WTC11 (cell line): ENCODE measurements around the gene NBEA. TPM values are rescaled to one million over a fixed set of nuclear protein-coding genes. Genes with fewer than 3 reads are reported as not detected.

Experiments used
- ATAC-seq: fragments of 200-7000 bp; cut with Tn5 transposase; 2 replicates; pipeline ENCODE4 v1.10.0; 2021; ENCODE audit warnings: mild to moderate bottlenecking, moderate library complexity
- CTCF ChIA-PET: fragments of 300-600 bp; sonication (Branson Sonifier 250); formaldehyde crosslinking; loops from one replicate; lab custom pipeline; 2021; ENCODE audit warnings: antibody characterized with exemption; lab: Charles Lee
- POLR2A ChIA-PET: fragments of 350-600 bp; sonication (Branson Sonifier 250); formaldehyde crosslinking; loops from one replicate; lab custom pipeline; 2021; ENCODE audit warnings: antibody characterized with exemption; lab: Charles Lee
- DNase-seq: peaks from one replicate; pipeline ENCODE4 v3.0.0; 2021; ENCODE audit warnings: low spot score
- H3K27ac Mint-ChIP-seq: 2 replicates; pipeline ENCODE4 v1.8.0; 2021; ENCODE audit warnings: mixed read lengths
- H3K27me3 Mint-ChIP-seq: 2 replicates; pipeline ENCODE4 v1.8.0; 2021; ENCODE audit warnings: low read depth, mild to moderate bottlenecking, moderate library complexity, mixed read lengths
- H3K36me3 Mint-ChIP-seq: 2 replicates; pipeline ENCODE4 v1.8.0; 2021; ENCODE audit warnings: mixed read lengths
- H3K4me1 Mint-ChIP-seq: 2 replicates; pipeline ENCODE4 v1.8.0; 2022; ENCODE audit warnings: mixed read lengths
- H3K4me3 Mint-ChIP-seq: 2 replicates; pipeline ENCODE4 v1.8.0; 2021; ENCODE audit warnings: mild to moderate bottlenecking, moderate library complexity, mixed read lengths
- H3K9me3 Mint-ChIP-seq: 2 replicates; pipeline ENCODE4 v1.8.0; 2021; ENCODE audit warnings: mixed read lengths
- ARID4B ChIP-seq: sonication (generic); formaldehyde crosslinking; IDR thresholded peaks from 2 replicates; pipeline ENCODE4 v1.8.0; 2023; ENCODE audit warnings: missing genetic modification reagents, mild to moderate bottlenecking, borderline replicate concordance
- ATF2 ChIP-seq: sonication (generic); formaldehyde crosslinking; IDR thresholded peaks from 2 replicates; pipeline ENCODE4 v1.8.1; 2022; ENCODE audit warnings: low read depth, missing genetic modification reagents, borderline replicate concordance
- CDX4 ChIP-seq: fragments of 250-450 bp; sonication (Bioruptor Pico); IDR thresholded peaks from 2 replicates; pipeline ENCODE4 v1.9.0; 2021; ENCODE audit warnings: moderate library complexity, mild to moderate bottlenecking, inconsistent platforms, borderline replicate concordance
- GABPB1 ChIP-seq: sonication (generic); formaldehyde crosslinking; IDR thresholded peaks from 2 replicates; pipeline ENCODE4 v1.8.1; 2023; ENCODE audit warnings: mild to moderate bottlenecking, missing genetic modification reagents
- GTF2I ChIP-seq: fragments of 250-450 bp; sonication (Bioruptor Pico); conservative IDR thresholded peaks from 2 replicates; pipeline ENCODE4 v1.4.0; 2021; ENCODE audit warnings: mild to moderate bottlenecking
- IRF2 ChIP-seq: sonication (generic); formaldehyde crosslinking; IDR thresholded peaks from 2 replicates; pipeline ENCODE4 v1.8.0; 2022; ENCODE audit warnings: low read depth, missing genetic modification reagents, borderline replicate concordance
- MXD4 ChIP-seq: fragments of 250-450 bp; sonication (Bioruptor Pico); IDR thresholded peaks from 2 replicates; pipeline ENCODE4 v1.8.0; 2021; ENCODE audit warnings: mild to moderate bottlenecking, moderate library complexity, borderline replicate concordance
- RORB ChIP-seq: fragments of 250-450 bp; sonication (Bioruptor Pico); IDR thresholded peaks from 2 replicates; pipeline ENCODE4 v1.9.0; 2021; ENCODE audit warnings: mild to moderate bottlenecking
- ZNF219 ChIP-seq: sonication (generic); formaldehyde crosslinking; IDR thresholded peaks from 2 replicates; pipeline ENCODE4 v1.8.0; 2023; ENCODE audit warnings: missing genetic modification reagents, mild to moderate bottlenecking, borderline replicate concordance
- ZNF396 ChIP-seq: fragments of 250-450 bp; sonication (Bioruptor Pico); IDR thresholded peaks from 2 replicates; pipeline ENCODE4 v1.8.0; 2021; ENCODE audit warnings: mild to moderate bottlenecking, moderate library complexity, borderline replicate concordance
- total RNA-seq: library from RNA; stranded (reverse); gene quantifications from 3 replicates; pipeline ENCODE4 v1.2.3, GENCODE V29; 2021
- TF ChIP-seq, protein P1 (sequence below): sonication (generic); formaldehyde crosslinking; IDR thresholded peaks from 2 replicates; pipeline ENCODE4 v1.8.0; 2023; ENCODE audit warnings: mild to moderate bottlenecking, missing genetic modification reagents
- TF ChIP-seq, protein P2 (sequence below): sonication (generic); formaldehyde crosslinking; IDR thresholded peaks from 2 replicates; pipeline ENCODE4 v1.8.0; 2022; ENCODE audit warnings: mild to moderate bottlenecking, missing genetic modification reagents
- TF ChIP-seq, protein P3 (sequence below): sonication (generic); formaldehyde crosslinking; IDR thresholded peaks from 2 replicates; pipeline ENCODE4 v1.8.1; 2022; ENCODE audit warnings: missing genetic modification reagents, borderline replicate concordance

NBEA gene
- total RNA-seq, 1 experiment from 2014 or later = 20.9 TPM

DNA sequence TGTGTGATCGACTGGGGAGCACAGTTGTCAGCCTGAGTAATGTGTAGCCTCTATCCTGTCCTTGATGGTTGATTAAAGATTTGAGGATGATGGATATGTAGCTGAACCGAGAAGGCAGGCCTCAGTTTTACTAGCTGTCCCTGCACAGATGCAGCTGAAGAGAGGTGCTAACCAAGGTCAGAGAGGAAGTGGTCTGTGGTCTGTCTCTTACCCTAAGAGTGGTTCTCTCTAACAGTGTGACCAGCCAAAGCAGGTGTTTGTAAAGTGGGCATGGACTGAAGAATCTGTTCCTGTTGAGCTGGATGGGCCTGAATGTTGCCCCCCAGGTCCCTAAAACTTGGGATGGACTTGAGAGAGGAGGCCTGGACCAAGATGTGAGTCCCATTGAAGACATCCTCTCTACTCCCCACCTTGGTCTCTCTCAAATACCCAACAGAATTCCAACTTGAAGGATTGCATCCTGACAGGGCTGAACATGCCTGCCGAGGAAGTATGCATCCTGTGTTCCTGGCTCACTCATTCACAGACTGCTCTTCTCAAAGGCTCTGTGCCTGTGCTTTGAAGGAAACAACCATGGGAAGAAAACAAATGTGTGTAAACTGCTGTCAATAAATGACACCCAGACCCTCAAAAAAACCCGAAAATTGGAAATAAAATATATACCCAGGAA is 310.6 kb downstream of the NBEA start (continued):
- TF ChIP-seq, protein P1, sequence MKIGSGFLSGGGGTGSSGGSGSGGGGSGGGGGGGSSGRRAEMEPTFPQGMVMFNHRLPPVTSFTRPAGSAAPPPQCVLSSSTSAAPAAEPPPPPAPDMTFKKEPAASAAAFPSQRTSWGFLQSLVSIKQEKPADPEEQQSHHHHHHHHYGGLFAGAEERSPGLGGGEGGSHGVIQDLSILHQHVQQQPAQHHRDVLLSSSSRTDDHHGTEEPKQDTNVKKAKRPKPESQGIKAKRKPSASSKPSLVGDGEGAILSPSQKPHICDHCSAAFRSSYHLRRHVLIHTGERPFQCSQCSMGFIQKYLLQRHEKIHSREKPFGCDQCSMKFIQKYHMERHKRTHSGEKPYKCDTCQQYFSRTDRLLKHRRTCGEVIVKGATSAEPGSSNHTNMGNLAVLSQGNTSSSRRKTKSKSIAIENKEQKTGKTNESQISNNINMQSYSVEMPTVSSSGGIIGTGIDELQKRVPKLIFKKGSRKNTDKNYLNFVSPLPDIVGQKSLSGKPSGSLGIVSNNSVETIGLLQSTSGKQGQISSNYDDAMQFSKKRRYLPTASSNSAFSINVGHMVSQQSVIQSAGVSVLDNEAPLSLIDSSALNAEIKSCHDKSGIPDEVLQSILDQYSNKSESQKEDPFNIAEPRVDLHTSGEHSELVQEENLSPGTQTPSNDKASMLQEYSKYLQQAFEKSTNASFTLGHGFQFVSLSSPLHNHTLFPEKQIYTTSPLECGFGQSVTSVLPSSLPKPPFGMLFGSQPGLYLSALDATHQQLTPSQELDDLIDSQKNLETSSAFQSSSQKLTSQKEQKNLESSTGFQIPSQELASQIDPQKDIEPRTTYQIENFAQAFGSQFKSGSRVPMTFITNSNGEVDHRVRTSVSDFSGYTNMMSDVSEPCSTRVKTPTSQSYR (CRISPR knock-in tag) = no peak
- no peak for TF ChIP-seq ATF2
- TF ChIP-seq MXD4 (CRISPR knock-in tag) = no peak
- TF ChIP-seq, all 79 proteins: peak for 0

DNA sequence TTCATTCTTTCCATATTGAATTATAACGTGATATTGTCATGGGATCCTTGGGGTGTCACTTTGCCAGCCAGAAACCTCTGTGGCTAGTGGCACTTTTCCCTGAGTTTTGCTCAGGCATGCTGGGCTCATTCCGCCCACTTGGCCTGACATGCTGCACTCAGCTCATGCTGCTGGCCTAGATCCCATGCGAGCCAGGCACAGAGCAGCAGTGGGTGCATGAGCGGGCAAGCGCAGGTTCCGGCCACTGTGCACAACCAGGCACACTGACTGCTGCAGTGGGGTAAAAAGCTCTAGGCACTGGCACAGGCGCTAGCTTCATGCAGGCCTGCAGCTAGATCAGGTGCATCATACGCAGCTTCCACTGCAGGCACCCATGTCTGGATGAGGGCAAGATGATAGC is 313.2 kb downstream of the NBEA start:
- no peak for ATAC-seq
- Mint-ChIP-seq H3K27ac (no peak overlapping the region), H3K36me3 (peaks cover 19% of the 10 kb centered on the region)
- no peak for TF ChIP-seq ZNF396
- TF ChIP-seq RORB (CRISPR knock-in tag) = no peak
- no peak for TF ChIP-seq ARID4B (CRISPR knock-in tag)
- TF ChIP-seq, protein P2, sequence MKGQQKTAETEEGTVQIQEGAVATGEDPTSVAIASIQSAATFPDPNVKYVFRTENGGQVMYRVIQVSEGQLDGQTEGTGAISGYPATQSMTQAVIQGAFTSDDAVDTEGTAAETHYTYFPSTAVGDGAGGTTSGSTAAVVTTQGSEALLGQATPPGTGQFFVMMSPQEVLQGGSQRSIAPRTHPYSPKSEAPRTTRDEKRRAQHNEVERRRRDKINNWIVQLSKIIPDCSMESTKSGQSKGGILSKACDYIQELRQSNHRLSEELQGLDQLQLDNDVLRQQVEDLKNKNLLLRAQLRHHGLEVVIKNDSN (CRISPR knock-in tag) = no peak
- TF ChIP-seq, all 79 proteins: peak for 0
- Mint-ChIP-seq H3K9me3 (peaks cover 9% of the 10 kb centered on the region; the same call in 1 of the 2 replicates), H3K4me1 (no peaks in the 10 kb centered on the region), H3K4me3 (no peak overlapping the region), H3K27me3 (no peaks in the 10 kb centered on the region)
- ChIA-PET POLR2A (no interaction called here), CTCF (no interaction called here)
- DNase-seq = no peak

DNA sequence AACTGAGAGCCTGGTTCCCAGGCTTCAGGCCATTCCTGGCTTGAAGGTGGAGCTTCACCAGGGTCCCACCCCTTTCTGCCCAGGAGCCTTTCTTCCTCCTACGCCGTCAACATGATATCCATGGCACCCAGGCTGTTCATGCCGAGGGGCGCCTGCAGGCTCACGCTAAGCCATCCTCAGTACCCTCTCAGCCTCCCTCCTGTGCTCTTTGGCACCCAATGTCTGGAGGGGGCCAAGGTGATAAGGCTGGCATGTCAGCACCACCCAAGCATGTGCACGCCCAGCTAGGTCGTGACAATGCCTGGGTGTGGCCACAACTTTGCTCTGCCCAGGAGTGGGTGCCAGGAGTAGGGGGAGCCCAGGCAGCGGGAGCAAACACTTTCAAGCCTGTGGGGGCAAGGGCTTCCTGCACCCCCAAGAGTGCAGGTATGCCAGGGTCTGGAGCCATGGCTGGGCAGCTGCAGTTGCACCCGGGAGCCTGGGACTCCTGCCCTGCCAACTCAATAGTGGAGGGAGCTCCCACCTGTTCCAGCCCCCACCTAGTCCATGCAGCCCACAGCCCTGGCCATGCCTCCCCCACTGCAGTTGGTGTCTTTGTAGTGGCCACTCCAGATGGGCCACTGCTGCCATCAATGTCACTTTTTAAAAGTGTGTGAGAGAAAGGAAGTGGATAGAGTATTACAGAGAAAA is 314.5 kb downstream of the NBEA start:
- peaks cover 9% of the 10 kb centered on the region; the same call in 1 of the 2 replicates for H3K9me3 Mint-ChIP-seq
- no peak for ATAC-seq

More for the DNA sequence above, 314.5 kb downstream of the NBEA start:
- H3K27me3 Mint-ChIP-seq = no peaks in the 10 kb centered on the region
- POLR2A ChIA-PET = no interaction called here
- no peak for DNase-seq
- TF ChIP-seq, protein P3, sequence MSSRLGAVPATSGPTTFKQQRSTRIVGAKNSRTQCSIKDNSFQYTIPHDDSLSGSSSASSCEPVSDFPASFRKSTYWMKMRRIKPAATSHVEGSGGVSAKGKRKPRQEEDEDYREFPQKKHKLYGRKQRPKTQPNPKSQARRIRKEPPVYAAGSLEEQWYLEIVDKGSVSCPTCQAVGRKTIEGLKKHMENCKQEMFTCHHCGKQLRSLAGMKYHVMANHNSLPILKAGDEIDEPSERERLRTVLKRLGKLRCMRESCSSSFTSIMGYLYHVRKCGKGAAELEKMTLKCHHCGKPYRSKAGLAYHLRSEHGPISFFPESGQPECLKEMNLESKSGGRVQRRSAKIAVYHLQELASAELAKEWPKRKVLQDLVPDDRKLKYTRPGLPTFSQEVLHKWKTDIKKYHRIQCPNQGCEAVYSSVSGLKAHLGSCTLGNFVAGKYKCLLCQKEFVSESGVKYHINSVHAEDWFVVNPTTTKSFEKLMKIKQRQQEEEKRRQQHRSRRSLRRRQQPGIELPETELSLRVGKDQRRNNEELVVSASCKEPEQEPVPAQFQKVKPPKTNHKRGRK (CRISPR knock-in tag) = no peak
- no peak for TF ChIP-seq IRF2 (CRISPR knock-in tag)
- TF ChIP-seq MXD4 (CRISPR knock-in tag) = no peak
- TF ChIP-seq GTF2I (CRISPR knock-in tag) = no peak
- TF ChIP-seq ZNF219 (CRISPR knock-in tag) = no peak
- TF ChIP-seq GABPB1 (CRISPR knock-in tag) = no peak
- no peak for TF ChIP-seq CDX4
- TF ChIP-seq, all 79 proteins: peak for 0
- H3K36me3 Mint-ChIP-seq = peaks cover 14% of the 10 kb centered on the region
- H3K4me3 Mint-ChIP-seq = no peak overlapping the region
- H3K4me1 Mint-ChIP-seq = no peaks in the 10 kb centered on the region
- H3K27ac Mint-ChIP-seq = no peak overlapping the region
- CTCF ChIA-PET = no interaction called here
